ENCODE measurements around the gene CHRNE. TPM values are rescaled to one million over a fixed set of nuclear protein-coding genes. Genes with fewer than 3 reads are reported as not detected.
A peak's percentile ranks its signal among the peaks of the same experiment; 100 is the strongest.

The CHRNE gene
- total and polyA plus RNA-seq, 2 of the 8 experiments (the other 6 are each of a cell fraction or from before 2014, with no cell fraction given), result 0.15 to 0.33 TPM

DNA sequence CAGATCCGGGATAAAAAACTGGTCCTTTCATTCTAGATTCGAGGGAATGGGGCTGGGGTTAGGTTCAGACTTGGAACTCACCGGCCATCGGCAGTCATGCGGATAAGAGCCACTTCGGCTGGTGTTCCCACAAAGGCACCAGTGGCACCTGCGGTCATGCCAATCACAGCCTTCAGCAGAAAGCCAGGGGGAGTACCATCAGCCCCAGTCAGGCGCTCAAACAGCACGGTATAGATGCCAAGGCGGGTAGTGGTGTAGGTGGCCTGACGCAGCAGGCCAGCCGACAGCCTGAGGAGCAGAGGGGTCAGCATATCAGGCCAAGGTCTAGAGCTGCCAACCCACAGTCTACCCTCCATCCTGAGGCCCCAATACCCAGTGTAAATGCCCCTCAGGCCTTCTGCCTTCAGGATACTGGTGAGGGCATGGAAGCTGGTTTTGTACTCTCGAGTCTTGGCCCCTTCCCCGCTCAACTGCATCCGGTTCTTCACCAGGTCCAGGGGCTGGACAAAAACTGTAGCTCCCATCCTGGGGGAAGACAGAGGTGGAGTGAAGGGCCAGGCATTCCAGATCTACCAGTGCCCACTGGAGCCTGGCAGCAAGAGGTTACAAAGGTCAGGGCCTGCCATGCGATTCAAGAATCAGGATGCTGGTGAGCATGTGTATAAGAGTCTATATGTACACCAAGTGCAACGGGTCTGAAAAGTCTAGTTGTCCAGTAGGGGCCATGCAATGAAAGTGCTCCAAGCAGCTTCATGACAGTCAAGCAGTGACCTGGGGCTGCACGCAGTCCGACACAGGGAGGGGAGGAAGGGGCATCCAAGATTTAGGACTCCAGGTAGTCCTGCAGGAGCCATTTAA lies 36.0 kb upstream of the CHRNE start (continued):
- TF ChIP-seq, protein P1, sequence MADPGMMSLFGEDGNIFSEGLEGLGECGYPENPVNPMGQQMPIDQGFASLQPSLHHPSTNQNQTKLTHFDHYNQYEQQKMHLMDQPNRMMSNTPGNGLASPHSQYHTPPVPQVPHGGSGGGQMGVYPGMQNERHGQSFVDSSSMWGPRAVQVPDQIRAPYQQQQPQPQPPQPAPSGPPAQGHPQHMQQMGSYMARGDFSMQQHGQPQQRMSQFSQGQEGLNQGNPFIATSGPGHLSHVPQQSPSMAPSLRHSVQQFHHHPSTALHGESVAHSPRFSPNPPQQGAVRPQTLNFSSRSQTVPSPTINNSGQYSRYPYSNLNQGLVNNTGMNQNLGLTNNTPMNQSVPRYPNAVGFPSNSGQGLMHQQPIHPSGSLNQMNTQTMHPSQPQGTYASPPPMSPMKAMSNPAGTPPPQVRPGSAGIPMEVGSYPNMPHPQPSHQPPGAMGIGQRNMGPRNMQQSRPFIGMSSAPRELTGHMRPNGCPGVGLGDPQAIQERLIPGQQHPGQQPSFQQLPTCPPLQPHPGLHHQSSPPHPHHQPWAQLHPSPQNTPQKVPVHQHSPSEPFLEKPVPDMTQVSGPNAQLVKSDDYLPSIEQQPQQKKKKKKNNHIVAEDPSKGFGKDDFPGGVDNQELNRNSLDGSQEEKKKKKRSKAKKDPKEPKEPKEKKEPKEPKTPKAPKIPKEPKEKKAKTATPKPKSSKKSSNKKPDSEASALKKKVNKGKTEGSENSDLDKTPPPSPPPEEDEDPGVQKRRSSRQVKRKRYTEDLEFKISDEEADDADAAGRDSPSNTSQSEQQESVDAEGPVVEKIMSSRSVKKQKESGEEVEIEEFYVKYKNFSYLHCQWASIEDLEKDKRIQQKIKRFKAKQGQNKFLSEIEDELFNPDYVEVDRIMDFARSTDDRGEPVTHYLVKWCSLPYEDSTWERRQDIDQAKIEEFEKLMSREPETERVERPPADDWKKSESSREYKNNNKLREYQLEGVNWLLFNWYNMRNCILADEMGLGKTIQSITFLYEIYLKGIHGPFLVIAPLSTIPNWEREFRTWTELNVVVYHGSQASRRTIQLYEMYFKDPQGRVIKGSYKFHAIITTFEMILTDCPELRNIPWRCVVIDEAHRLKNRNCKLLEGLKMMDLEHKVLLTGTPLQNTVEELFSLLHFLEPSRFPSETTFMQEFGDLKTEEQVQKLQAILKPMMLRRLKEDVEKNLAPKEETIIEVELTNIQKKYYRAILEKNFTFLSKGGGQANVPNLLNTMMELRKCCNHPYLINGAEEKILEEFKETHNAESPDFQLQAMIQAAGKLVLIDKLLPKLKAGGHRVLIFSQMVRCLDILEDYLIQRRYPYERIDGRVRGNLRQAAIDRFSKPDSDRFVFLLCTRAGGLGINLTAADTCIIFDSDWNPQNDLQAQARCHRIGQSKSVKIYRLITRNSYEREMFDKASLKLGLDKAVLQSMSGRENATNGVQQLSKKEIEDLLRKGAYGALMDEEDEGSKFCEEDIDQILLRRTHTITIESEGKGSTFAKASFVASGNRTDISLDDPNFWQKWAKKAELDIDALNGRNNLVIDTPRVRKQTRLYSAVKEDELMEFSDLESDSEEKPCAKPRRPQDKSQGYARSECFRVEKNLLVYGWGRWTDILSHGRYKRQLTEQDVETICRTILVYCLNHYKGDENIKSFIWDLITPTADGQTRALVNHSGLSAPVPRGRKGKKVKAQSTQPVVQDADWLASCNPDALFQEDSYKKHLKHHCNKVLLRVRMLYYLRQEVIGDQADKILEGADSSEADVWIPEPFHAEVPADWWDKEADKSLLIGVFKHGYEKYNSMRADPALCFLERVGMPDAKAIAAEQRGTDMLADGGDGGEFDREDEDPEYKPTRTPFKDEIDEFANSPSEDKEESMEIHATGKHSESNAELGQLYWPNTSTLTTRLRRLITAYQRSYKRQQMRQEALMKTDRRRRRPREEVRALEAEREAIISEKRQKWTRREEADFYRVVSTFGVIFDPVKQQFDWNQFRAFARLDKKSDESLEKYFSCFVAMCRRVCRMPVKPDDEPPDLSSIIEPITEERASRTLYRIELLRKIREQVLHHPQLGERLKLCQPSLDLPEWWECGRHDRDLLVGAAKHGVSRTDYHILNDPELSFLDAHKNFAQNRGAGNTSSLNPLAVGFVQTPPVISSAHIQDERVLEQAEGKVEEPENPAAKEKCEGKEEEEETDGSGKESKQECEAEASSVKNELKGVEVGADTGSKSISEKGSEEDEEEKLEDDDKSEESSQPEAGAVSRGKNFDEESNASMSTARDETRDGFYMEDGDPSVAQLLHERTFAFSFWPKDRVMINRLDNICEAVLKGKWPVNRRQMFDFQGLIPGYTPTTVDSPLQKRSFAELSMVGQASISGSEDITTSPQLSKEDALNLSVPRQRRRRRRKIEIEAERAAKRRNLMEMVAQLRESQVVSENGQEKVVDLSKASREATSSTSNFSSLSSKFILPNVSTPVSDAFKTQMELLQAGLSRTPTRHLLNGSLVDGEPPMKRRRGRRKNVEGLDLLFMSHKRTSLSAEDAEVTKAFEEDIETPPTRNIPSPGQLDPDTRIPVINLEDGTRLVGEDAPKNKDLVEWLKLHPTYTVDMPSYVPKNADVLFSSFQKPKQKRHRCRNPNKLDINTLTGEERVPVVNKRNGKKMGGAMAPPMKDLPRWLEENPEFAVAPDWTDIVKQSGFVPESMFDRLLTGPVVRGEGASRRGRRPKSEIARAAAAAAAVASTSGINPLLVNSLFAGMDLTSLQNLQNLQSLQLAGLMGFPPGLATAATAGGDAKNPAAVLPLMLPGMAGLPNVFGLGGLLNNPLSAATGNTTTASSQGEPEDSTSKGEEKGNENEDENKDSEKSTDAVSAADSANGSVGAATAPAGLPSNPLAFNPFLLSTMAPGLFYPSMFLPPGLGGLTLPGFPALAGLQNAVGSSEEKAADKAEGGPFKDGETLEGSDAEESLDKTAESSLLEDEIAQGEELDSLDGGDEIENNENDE (IDR thresholded peaks at IDR 0.05; ENCODE audit: insufficient replicate concordance, low read length), result no peak
- TF ChIP-seq GABPA (IDR thresholded peaks at IDR 0.05; ENCODE audit: borderline replicate concordance, insufficient read depth, low read length), result no peak
- no peak for TF ChIP-seq GTF2F1 (IDR thresholded peaks at IDR 0.05; ENCODE audit: borderline replicate concordance, low read depth, low read length)
- no peak for TF ChIP-seq RFX5 (IDR thresholded peaks at IDR 0.05; ENCODE audit: borderline replicate concordance, low read depth, low read length)
- no peak for TF ChIP-seq FOSL1 (IDR thresholded peaks at IDR 0.05; ENCODE audit: insufficient read depth, low read depth, low read length)
- TF ChIP-seq BRCA1 (IDR thresholded peaks at IDR 0.05; ENCODE audit: low read depth, low read length), result no peak
- no peak for TF ChIP-seq CREB1 (IDR thresholded peaks at IDR 0.05)
- 0 out of 2 replicates have a peak, but pooled peaks have one; percentile 3 for TF ChIP-seq KDM5A (IDR thresholded peaks at IDR 0.05; ENCODE audit: low read length)

Measured in H1 (cell line).